ENCODE data around the gene MEGF11.

MEGF11 gene

DNA sequence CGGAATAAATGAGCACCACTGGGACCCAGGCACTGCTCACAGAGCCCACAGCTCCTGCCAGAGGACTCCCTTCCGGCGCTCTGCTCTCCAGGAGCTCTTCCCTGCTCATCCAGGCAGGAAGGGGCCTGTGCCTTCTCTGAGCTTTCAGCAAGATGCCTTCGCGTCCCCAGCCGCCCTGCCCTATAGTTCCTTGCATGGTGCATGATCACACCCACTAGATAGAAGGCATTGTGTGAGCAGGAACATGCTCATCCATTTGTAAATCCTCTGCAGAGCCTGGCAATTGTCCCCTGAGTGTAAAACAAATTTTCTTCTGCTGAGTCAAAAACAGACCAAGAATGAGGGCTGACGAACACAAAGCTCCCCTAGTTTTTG lies 181.6 kb downstream of the MEGF11 start:
- no peak overlapping the region for H3K4me2 ChIP-seq (ENCODE audit: low read length)
- peaks cover 62% of the 10 kb centered on the region for H3K27me3 ChIP-seq (ENCODE audit: control insufficient read depth, insufficient read depth, low read length)
- H3K9me3 ChIP-seq (replicated peaks; ENCODE audit: low read length) = no peaks in the 10 kb centered on the region
- H3K9ac ChIP-seq (ENCODE audit: low read depth, low read length) = no peak overlapping the region
- no peak overlapping the region for H3K4me3 ChIP-seq (ENCODE audit: low read length)
- H3K36me3 ChIP-seq (ENCODE audit: insufficient read depth, low read length) = no peaks in the 10 kb centered on the region
- H3K4me1 ChIP-seq (ENCODE audit: control insufficient read depth, insufficient read depth, low read length) = no peaks in the 10 kb centered on the region

DNA sequence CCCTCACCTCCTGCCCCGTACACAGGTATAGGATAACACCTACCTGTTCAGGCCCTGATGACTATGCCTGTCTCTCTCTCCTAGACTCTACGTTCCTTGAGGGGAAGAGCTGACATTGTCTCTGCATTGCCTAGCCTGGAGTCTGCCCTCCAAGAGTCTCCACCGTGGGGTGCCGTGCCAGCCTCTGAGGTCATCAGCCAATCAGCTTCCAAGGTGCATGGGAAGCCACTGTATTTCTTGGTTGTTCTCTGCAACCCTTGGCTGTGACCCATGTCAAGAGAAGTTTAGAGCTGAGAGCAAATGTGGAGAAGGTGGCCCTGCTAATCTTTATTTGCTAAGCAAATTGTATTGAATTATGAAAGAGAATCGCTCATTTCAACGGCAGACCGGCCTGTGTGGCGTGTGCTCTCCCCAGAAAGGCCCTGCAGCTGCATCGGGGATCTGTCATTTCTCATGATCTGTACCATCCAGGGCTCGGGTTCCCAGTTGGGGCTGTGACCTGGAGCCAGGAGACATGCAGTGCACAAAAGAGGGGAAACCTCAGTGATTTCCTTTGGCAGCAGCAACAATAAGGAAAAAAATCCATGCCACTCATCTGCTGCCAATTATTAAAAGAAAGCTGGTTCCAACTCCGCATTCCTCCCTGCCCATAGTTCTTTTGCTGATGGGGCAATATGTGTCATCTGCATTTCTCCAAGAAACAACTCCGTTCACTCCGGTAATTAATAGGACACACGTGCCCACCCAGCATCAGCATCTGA lies 182.2 kb downstream of the MEGF11 start:
- no peaks in the 10 kb centered on the region for H3K4me1 ChIP-seq (ENCODE audit: control insufficient read depth, insufficient read depth, low read length)
- peaks cover 64% of the 10 kb centered on the region for H3K27me3 ChIP-seq (ENCODE audit: control insufficient read depth, insufficient read depth, low read length)
- H3K36me3 ChIP-seq (ENCODE audit: insufficient read depth, low read length) = no peaks in the 10 kb centered on the region
- no peak overlapping the region for H3K4me2 ChIP-seq (ENCODE audit: low read length)
- H3K9ac ChIP-seq (ENCODE audit: low read depth, low read length) = no peak overlapping the region
- H3K9me3 ChIP-seq (replicated peaks; ENCODE audit: low read length) = no peaks in the 10 kb centered on the region
- H3K4me3 ChIP-seq (ENCODE audit: low read length) = no peak overlapping the region

DNA sequence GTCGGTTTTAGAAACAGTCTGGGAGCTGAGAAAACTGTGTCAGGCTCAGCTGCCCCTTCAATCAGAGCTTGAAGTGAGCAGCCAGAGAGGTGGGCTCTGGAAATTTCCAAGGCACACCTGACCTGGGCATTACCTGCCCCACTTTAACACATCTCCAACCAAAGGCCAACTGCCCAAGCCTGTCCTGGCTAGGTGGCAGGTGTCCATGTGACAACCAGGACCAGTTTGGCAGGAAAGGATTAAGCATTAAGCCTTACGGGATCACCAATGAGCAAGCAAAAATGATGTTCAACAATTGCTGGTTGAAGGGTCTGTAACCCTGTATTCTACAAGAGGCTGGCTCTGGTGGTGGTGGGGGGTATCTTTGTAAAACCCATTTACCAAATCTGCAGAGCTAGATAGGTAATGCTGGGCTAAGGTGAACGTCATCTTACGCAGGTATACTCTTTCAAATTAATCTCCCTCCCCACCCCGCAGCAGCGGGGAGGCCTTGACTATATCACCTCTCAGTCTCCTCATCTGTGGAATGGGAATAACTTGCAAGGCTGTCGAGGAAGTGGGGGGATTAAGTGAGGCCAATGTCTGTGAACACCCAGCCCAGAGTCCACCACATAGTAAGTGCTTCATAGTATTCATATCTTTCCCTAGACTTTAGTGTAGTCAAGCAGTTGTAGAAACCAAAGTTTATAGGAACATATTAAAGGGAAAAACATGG lies 183.2 kb downstream of the MEGF11 start:
- no peaks in the 10 kb centered on the region for H3K36me3 ChIP-seq (ENCODE audit: insufficient read depth, low read length)
- H3K9ac ChIP-seq (ENCODE audit: low read depth, low read length) = no peak overlapping the region
- peaks cover 67% of the 10 kb centered on the region for H3K27me3 ChIP-seq (ENCODE audit: control insufficient read depth, insufficient read depth, low read length)
- H3K4me3 ChIP-seq (ENCODE audit: low read length) = no peak overlapping the region
- H3K4me1 ChIP-seq (ENCODE audit: control insufficient read depth, insufficient read depth, low read length) = no peaks in the 10 kb centered on the region
- H3K9me3 ChIP-seq (replicated peaks; ENCODE audit: low read length) = no peaks in the 10 kb centered on the region
- no peak overlapping the region for H3K4me2 ChIP-seq (ENCODE audit: low read length)

DNA sequence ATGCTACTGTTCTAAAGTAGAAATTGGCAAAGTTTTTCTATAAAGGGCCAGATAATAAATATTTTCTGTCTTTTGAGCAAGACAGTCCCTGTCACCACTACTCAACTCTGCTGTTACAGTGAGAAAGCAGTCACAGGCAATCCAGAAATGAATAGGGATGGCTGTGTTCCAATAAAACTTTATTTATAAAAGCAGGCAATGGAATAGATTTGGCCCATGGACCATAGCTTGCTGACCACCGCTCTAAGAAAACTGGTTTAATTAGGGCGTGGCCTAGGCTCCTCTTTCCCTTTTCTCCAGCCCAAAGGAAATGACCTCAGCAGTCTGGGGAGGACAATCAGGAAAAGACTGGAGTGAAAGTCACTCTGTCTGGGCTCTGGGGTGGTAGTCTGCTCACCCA lies 183.8 kb downstream of the MEGF11 start:
- Histone ChIP-seq H3K36me3 (ENCODE audit: insufficient read depth, low read length) (no peaks in the 10 kb centered on the region), H3K9me3 (replicated peaks; ENCODE audit: low read length) (no peaks in the 10 kb centered on the region)

GRCh38 chr15:66068801-66069200 lies 184.7 kb downstream of the MEGF11 start:
- H3K4me3 ChIP-seq (ENCODE audit: low read length) = no peak overlapping the region
- no peaks in the 10 kb centered on the region for H3K9me3 ChIP-seq (replicated peaks; ENCODE audit: low read length)
- H3K4me1 ChIP-seq (ENCODE audit: control insufficient read depth, insufficient read depth, low read length) = no peaks in the 10 kb centered on the region
- H3K9ac ChIP-seq (ENCODE audit: low read depth, low read length) = no peak overlapping the region
- no peak overlapping the region for H3K4me2 ChIP-seq (ENCODE audit: low read length)
- H3K36me3 ChIP-seq (ENCODE audit: insufficient read depth, low read length) = no peaks in the 10 kb centered on the region
- H3K27me3 ChIP-seq (ENCODE audit: control insufficient read depth, insufficient read depth, low read length) = peaks cover 56% of the 10 kb centered on the region

More for the DNA sequence above, 183.8 kb downstream of the MEGF11 start:
- H3K4me1 ChIP-seq (ENCODE audit: control insufficient read depth, insufficient read depth, low read length) = no peaks in the 10 kb centered on the region
- H3K4me2 ChIP-seq (ENCODE audit: low read length) = no peak overlapping the region
- H3K9ac ChIP-seq (ENCODE audit: low read depth, low read length) = no peak overlapping the region
- H3K4me3 ChIP-seq (ENCODE audit: low read length) = no peak overlapping the region
- H3K27me3 ChIP-seq (ENCODE audit: control insufficient read depth, insufficient read depth, low read length) = peaks cover 64% of the 10 kb centered on the region

- H3K9me3 ChIP-seq (replicated peaks; ENCODE audit: low read length) = no peaks in the 10 kb centered on the region
- no peak overlapping the region for H3K4me2 ChIP-seq (ENCODE audit: low read length)
- H3K4me1 ChIP-seq (ENCODE audit: control insufficient read depth, insufficient read depth, low read length) = no peaks in the 10 kb centered on the region
- H3K4me3 ChIP-seq (ENCODE audit: low read length) = no peak overlapping the region
- no peak overlapping the region for H3K9ac ChIP-seq (ENCODE audit: low read depth, low read length)
- H3K27me3 ChIP-seq (ENCODE audit: control insufficient read depth, insufficient read depth, low read length) = peaks cover 56% of the 10 kb centered on the region
- H3K36me3 ChIP-seq (ENCODE audit: insufficient read depth, low read length) = no peaks in the 10 kb centered on the region
These were observed 185.9 kb downstream of the MEGF11 start for GRCh38 chr15:66067687-66068086.

GRCh38 chr15:66066481-66066880 lies 187.1 kb downstream of the MEGF11 start:
- peaks cover 48% of the 10 kb centered on the region for H3K27me3 ChIP-seq (ENCODE audit: control insufficient read depth, insufficient read depth, low read length)

GRCh38 chr15:66066005-66066404 lies 187.5 kb downstream of the MEGF11 start:
- H3K9me3 ChIP-seq (replicated peaks; ENCODE audit: low read length) = no peaks in the 10 kb centered on the region
- no peaks in the 10 kb centered on the region for H3K4me1 ChIP-seq (ENCODE audit: control insufficient read depth, insufficient read depth, low read length)
- H3K4me3 ChIP-seq (ENCODE audit: low read length) = no peak overlapping the region
- no peaks in the 10 kb centered on the region for H3K36me3 ChIP-seq (ENCODE audit: insufficient read depth, low read length)
- no peak overlapping the region for H3K4me2 ChIP-seq (ENCODE audit: low read length)
- no peak overlapping the region for H3K9ac ChIP-seq (ENCODE audit: low read depth, low read length)
- peaks cover 43% of the 10 kb centered on the region for H3K27me3 ChIP-seq (ENCODE audit: control insufficient read depth, insufficient read depth, low read length)

More at GRCh38 chr15:66066481-66066880, 187.1 kb downstream of the MEGF11 start:
- Histone ChIP-seq H3K9ac (ENCODE audit: low read depth, low read length) (no peak overlapping the region), H3K4me1 (ENCODE audit: control insufficient read depth, insufficient read depth, low read length) (no peaks in the 10 kb centered on the region), H3K4me3 (ENCODE audit: low read length) (no peak overlapping the region), H3K9me3 (replicated peaks; ENCODE audit: low read length) (no peaks in the 10 kb centered on the region), H3K36me3 (ENCODE audit: insufficient read depth, low read length) (no peaks in the 10 kb centered on the region), H3K4me2 (ENCODE audit: low read length) (no peak overlapping the region)

GRCh38 chr15:66065325-66065724 lies 188.2 kb downstream of the MEGF11 start:
- H3K27me3 ChIP-seq (ENCODE audit: control insufficient read depth, insufficient read depth, low read length) = peaks cover 40% of the 10 kb centered on the region
- H3K36me3 ChIP-seq (ENCODE audit: insufficient read depth, low read length) = no peaks in the 10 kb centered on the region

GRCh38 chr15:66063147-66063546 lies 190.4 kb downstream of the MEGF11 start:
- Histone ChIP-seq H3K4me3 (ENCODE audit: low read length) (no peak overlapping the region), H3K9me3 (replicated peaks; ENCODE audit: low read length) (no peaks in the 10 kb centered on the region), H3K9ac (ENCODE audit: low read depth, low read length) (no peak overlapping the region), H3K4me1 (ENCODE audit: control insufficient read depth, insufficient read depth, low read length) (no peaks in the 10 kb centered on the region), H3K4me2 (ENCODE audit: low read length) (no peak overlapping the region), H3K36me3 (ENCODE audit: insufficient read depth, low read length) (no peaks in the 10 kb centered on the region), H3K27me3 (ENCODE audit: control insufficient read depth, insufficient read depth, low read length) (peaks cover 44% of the 10 kb centered on the region)

More at GRCh38 chr15:66065325-66065724, 188.2 kb downstream of the MEGF11 start:
- H3K4me2 ChIP-seq (ENCODE audit: low read length) = no peak overlapping the region
- no peak overlapping the region for H3K9ac ChIP-seq (ENCODE audit: low read depth, low read length)
- no peak overlapping the region for H3K4me3 ChIP-seq (ENCODE audit: low read length)
- no peaks in the 10 kb centered on the region for H3K4me1 ChIP-seq (ENCODE audit: control insufficient read depth, insufficient read depth, low read length)
- H3K9me3 ChIP-seq (replicated peaks; ENCODE audit: low read length) = no peaks in the 10 kb centered on the region

DNA sequence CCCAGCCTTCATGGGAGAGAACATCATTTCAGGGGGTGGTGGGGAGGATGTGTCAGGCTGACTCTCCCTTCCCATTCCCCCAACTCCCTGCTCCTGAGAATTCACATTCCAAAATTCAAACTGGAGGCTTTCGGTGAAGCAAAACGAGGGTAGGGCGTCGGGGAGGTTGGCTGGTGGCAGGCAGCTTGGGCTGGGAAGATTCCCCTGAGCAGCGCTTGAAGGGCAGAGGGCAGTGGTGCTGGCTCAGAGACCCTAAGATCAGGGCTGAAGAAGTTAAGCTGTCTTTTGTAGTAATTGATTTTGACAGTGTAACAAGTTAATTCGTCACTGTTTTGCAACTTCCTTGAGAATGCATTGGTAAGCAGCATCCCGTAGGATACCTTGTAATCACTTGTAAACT lies 196.5 kb downstream of the MEGF11 start:
- H3K9ac ChIP-seq (ENCODE audit: low read depth, low read length) = no peak overlapping the region
- H3K36me3 ChIP-seq (ENCODE audit: insufficient read depth, low read length) = no peaks in the 10 kb centered on the region
- H3K4me2 ChIP-seq (ENCODE audit: low read length) = no peak overlapping the region
- H3K27me3 ChIP-seq (ENCODE audit: control insufficient read depth, insufficient read depth, low read length) = peaks cover 63% of the 10 kb centered on the region
- H3K9me3 ChIP-seq (replicated peaks; ENCODE audit: low read length) = no peaks in the 10 kb centered on the region
- no peak overlapping the region for H3K4me3 ChIP-seq (ENCODE audit: low read length)
- H3K4me1 ChIP-seq (ENCODE audit: control insufficient read depth, insufficient read depth, low read length) = no peaks in the 10 kb centered on the region

- Histone ChIP-seq H3K4me1 (ENCODE audit: control insufficient read depth, insufficient read depth, low read length) (no peaks in the 10 kb centered on the region), H3K9me3 (replicated peaks; ENCODE audit: low read length) (no peaks in the 10 kb centered on the region), H3K27me3 (ENCODE audit: control insufficient read depth, insufficient read depth, low read length) (peaks cover 56% of the 10 kb centered on the region), H3K4me2 (ENCODE audit: low read length) (no peak overlapping the region), H3K4me3 (ENCODE audit: low read length) (no peak overlapping the region), H3K9ac (ENCODE audit: low read depth, low read length) (no peak overlapping the region), H3K36me3 (ENCODE audit: insufficient read depth, low read length) (no peaks in the 10 kb centered on the region)
These were observed 199.6 kb downstream of the MEGF11 start for GRCh38 chr15:66053991-66054390.
